HL-60 (cell line): ENCODE measurements around the gene LAMA2.

Source experiments
- CTCF ChIP-seq: IDR thresholded peaks from one replicate; pipeline ENCODE4 v1.5.1; 2011; ENCODE audit warnings: low read length, control low read depth, inconsistent platforms; ENCODE audit not compliant: insufficient read depth
- POLR2AphosphoS5 ChIP-seq: IDR thresholded peaks from 2 replicates; pipeline ENCODE4 v1.6.1; 2012; ENCODE audit warnings: low read depth
- REST ChIP-seq: IDR thresholded peaks from 2 replicates; pipeline ENCODE4 v1.6.1; 2012; ENCODE audit warnings: low read depth; ENCODE audit not compliant: insufficient replicate concordance

GRCh38 chr6:129211626-129212025 is 328.7 kb downstream of the LAMA2 start:
- TF ChIP-seq CTCF = no peak
- TF ChIP-seq REST = no peak
- TF ChIP-seq POLR2AphosphoS5 = no peak
